IPS DF 6.9 (cell line): ENCODE measurements around the gene AFMID.
"Not testable (repeated sequence)": the region's sequence is repeated elsewhere in the genome, so short reads cannot be mapped to it uniquely, and the experiment has no call there.

Experiments
- DNase-seq: peaks from one replicate; pipeline ENCODE4 v3.0.0-alpha.2; 2013; ENCODE audit warnings: low read depth, low spot score
- H3K27ac ChIP-seq: one replicate; pipeline ENCODE4 v1.5.1; 2013; ENCODE audit warnings: low read length, control low read depth
- H3K27me3 ChIP-seq: 2 replicates; pipeline ENCODE4 v1.6.1; 2013; ENCODE audit warnings: mild to moderate bottlenecking, low read length; ENCODE audit not compliant: control insufficient read depth, insufficient read depth
- H3K36me3 ChIP-seq: 2 replicates; pipeline ENCODE4 v1.6.1; 2013; ENCODE audit warnings: low read length; ENCODE audit not compliant: control insufficient read depth, insufficient read depth
- H3K4me1 ChIP-seq: 2 replicates; pipeline ENCODE4 v1.6.1; 2013; ENCODE audit warnings: low read length; ENCODE audit not compliant: control insufficient read depth, insufficient read depth
- H3K4me3 ChIP-seq: 2 replicates; pipeline ENCODE4 v1.5.1; 2013; ENCODE audit warnings: mild to moderate bottlenecking, low read length
- H3K9me3 ChIP-seq: 2 replicates; pipeline ENCODE4 v1.6.1; 2013; ENCODE audit warnings: low read length, inconsistent platforms; ENCODE audit not compliant: control insufficient read depth, insufficient read depth
- WGBS: extraction: QIAGEN DNeasy Blood & Tissue Kit; methylation state at CpG from one replicate; pipeline ENCODE4 v1.1.7; 2013; ENCODE audit warnings: mixed read lengths, missing lambda C conversion rate; ENCODE audit not compliant: insufficient read length, insufficient coverage; 5-methylcytosine and 5-hydroxymethylcytosine counted together

Gene AFMID

GRCh38 chr17:78163881-78164747, 23.0 kb upstream of the AFMID start:
- Histone ChIP-seq H3K27me3 (no peaks in the 10 kb centered on the region), H3K4me1 (peaks cover 3% of the 10 kb centered on the region; the same call in 1 of the 2 replicates), H3K4me3 (no peak overlapping the region), H3K36me3 (no peaks in the 10 kb centered on the region), H3K9me3 (no peaks in the 10 kb centered on the region), H3K27ac (no peak overlapping the region)
- no CpG with 5 or more reads among the region's 22 CpGs for WGBS
- DNase-seq = no peak

DNA sequence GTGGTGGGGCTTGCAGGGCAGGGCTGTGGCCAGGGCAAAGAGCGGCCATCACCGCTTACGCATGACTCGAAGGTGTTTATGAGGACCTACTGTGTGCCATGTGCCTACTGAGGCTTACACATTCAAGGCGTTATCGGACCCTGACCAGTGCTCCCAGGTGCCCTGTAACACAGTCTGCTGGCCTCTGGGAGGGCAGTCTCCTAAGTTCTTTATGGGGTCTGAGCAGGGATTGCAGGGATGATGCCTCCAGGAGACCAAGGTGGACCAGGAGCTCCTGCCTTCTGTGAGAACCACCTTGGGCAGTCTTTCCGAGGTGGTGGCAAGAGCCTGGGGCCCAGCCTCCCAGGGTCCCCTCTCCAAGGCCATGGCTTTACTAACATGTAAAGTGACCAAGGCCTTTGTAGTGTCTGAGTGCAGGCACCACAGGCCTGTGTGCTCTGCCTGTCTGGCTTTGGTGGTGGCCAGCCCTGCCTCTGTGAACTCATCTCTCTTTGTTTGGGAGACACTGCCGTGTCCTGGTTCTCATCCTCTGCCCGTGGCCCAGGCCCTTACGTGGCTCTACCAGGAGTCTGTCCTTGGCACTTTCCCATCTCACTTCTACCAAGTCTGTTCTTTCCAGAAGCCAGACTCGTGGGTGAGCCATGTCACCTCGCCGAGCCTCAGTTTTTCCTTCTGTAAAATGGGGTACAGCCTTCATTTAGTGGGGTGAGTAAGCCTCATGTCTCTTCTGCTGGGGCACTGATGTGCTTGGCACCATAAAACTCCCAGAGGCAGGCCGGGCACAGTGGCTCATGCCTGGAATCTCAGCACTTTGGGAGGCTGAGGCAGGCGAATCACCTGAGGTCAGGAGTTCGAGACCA, 22.2 kb upstream of the AFMID start:
- Histone ChIP-seq H3K9me3 (no peaks in the 10 kb centered on the region), H3K27ac (no peak overlapping the region), H3K4me1 (peaks cover 5% of the 10 kb centered on the region; the same call in 1 of the 2 replicates), H3K4me3 (no peak overlapping the region), H3K36me3 (no peaks in the 10 kb centered on the region), H3K27me3 (no peaks in the 10 kb centered on the region)
- DNase-seq = no peak
- no CpG with 5 or more reads among the region's 16 CpGs for WGBS

- H3K9me3 ChIP-seq = no peaks in the 10 kb centered on the region
- peaks cover 5% of the 10 kb centered on the region; the same call in 1 of the 2 replicates for H3K4me1 ChIP-seq
- no peaks in the 10 kb centered on the region; the same call in 1 of the 2 replicates for H3K36me3 ChIP-seq
- no peak overlapping the region for H3K27ac ChIP-seq
- H3K27me3 ChIP-seq = no peaks in the 10 kb centered on the region
- no peak for DNase-seq
- no peak overlapping the region for H3K4me3 ChIP-seq
- no CpG with 5 or more reads among the region's 6 CpGs for WGBS
These were observed 20.7 kb upstream of the AFMID start for GRCh38 chr17:78166416-78166815.

GRCh38 chr17:78168242-78168902, 18.8 kb upstream of the AFMID start, which contains the start of gene SYNGR2:
TSS of gene SYNGR2 (plus strand) at chr17:78168581. CDS start at chr17:78168617, 36 bp downstream.
- Histone ChIP-seq H3K9me3 (no peaks in the 10 kb centered on the region), H3K27ac (no peak within 1 kb of the TSS)
- no CpG with 5 or more reads among the region's 84 CpGs for WGBS

DNA sequence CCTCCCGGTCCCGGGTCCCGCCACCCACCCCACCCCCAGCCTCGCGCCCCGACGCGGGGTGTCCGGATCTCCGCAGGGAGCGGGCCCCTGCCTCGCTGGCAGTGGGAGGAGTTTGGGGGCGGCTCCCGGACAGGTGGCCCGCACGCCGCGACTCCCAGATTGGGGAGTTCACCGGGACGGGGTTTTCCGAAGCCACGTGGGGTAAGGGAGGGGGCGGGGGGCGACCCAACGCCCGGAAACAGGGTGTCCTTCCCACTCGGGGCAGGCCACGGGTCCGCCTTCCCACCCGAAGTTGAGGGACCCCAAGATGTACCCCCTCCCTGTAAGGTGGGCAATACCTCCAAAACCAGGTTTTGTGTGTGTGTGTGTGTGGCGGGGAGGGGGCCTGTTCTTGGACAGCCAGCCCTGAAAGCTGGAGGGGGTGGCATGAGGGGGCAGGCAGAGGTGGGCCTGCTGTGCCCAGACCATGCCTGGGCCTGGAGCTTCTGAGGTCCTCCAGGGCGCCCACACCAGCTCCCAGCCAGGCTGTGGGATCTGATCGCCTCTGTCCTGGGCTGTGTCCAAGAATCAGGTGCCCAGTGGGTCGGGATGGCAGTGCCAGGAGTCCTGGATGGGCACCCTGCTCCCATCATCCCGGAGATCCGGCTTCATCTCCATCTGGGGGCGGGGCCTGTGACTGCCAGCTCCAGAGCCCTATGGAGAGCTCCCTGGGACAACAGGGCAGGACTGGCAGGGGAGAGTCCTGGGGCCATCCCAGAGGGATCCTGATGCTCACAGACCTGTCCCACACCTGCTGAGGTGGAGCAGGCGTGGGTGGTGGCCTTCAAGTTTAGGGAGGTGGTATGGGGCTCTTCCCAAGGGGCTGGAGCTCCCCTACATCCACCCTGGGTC, 18.0 kb upstream of the AFMID start:
- DNase-seq = no peak
- WGBS = no CpG with 5 or more reads among the region's 38 CpGs

More at GRCh38 chr17:78168242-78168902, 18.8 kb upstream of the AFMID start, which contains the start of gene SYNGR2:
- H3K36me3 ChIP-seq = no peaks in the 10 kb centered on the region; the same call in 1 of the 2 replicates
- no peak for DNase-seq
- peak within 1 kb of the TSS; percentile 87; the same call in 1 of the 2 replicates for H3K4me3 ChIP-seq
- peaks cover 5% of the 10 kb centered on the region; the same call in 1 of the 2 replicates for H3K4me1 ChIP-seq
- no peaks in the 10 kb centered on the region for H3K27me3 ChIP-seq

GRCh38 chr17:78170692-78171590, 16.2 kb upstream of the AFMID start:
- DNase-seq = no peak
- Histone ChIP-seq H3K27ac (no peak overlapping the region), H3K4me1 (peaks cover 5% of the 10 kb centered on the region), H3K36me3 (peaks cover 16% of the 10 kb centered on the region), H3K4me3 (no peak overlapping the region), H3K27me3 (no peaks in the 10 kb centered on the region), H3K9me3 (no peaks in the 10 kb centered on the region)
- WGBS = no CpG with 5 or more reads among the region's 31 CpGs

More for the DNA sequence above, 18.0 kb upstream of the AFMID start:
- no peak overlapping the region for H3K27ac ChIP-seq
- H3K36me3 ChIP-seq = peaks cover 3% of the 10 kb centered on the region; the same call in 1 of the 2 replicates
- H3K4me1 ChIP-seq = peaks cover 5% of the 10 kb centered on the region; the same call in 1 of the 2 replicates
- H3K4me3 ChIP-seq = peak overlapping the region; percentile 87; the same call in 1 of the 2 replicates
- H3K9me3 ChIP-seq = no peaks in the 10 kb centered on the region
- H3K27me3 ChIP-seq = no peaks in the 10 kb centered on the region

- not testable (repeated sequence) for DNase-seq
These were observed 15.4 kb upstream of the AFMID start for GRCh38 chr17:78171591-78172248.

DNA sequence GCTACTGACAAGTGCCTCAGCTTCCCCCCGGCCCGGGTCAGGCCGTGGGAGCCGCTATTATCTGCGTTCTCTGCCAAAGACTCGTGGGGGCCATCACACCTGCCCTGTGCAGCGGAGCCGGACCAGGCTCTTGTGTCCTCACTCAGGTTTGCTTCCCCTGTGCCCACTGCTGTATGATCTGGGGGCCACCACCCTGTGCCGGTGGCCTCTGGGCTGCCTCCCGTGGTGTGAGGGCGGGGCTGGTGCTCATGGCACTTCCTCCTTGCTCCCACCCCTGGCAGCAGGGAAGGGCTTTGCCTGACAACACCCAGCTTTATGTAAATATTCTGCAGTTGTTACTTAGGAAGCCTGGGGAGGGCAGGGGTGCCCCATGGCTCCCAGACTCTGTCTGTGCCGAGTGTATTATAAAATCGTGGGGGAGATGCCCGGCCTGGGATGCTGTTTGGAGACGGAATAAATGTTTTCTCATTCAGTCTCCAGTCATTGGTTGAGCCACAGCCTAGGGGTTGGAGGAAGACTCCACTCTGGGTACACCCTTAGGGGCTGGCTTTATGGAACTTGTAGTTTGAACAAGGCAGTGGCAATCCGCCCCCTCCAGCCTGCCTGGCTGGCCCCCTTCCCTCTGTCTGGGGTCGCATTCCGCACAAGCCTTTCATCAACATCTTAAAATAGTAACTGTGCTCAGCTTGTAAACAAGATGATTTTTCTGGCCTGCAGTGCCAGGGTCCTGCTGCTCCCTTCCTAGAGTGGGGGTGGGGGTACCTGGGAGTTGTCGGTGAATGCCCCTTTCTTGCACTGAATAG, 14.7 kb upstream of the AFMID start:
- Histone ChIP-seq H3K4me3 (no peak overlapping the region), H3K27me3 (no peaks in the 10 kb centered on the region), H3K9me3 (no peaks in the 10 kb centered on the region), H3K4me1 (peaks cover 5% of the 10 kb centered on the region), H3K27ac (no peak overlapping the region), H3K36me3 (peaks cover 16% of the 10 kb centered on the region)
- WGBS = no CpG with 5 or more reads among the region's 19 CpGs
- DNase-seq = no peak

More at GRCh38 chr17:78171591-78172248, 15.4 kb upstream of the AFMID start:
- no CpG with 5 or more reads among the region's 19 CpGs for WGBS
- H3K36me3 ChIP-seq = peaks cover 16% of the 10 kb centered on the region
- H3K4me3 ChIP-seq, H3K27me3 ChIP-seq, H3K27ac ChIP-seq, H3K4me1 ChIP-seq, H3K9me3 ChIP-seq: not testable (repeated sequence)
